ENCODE measurements around the gene DIABLO.

- TF ChIP-seq NELFE (IDR thresholded peaks at IDR 0.05; ENCODE audit: insufficient read depth, insufficient read length) (no peak), CEBPB (tag; IDR thresholded peaks at IDR 0.05) (no peak), MXI1 (IDR thresholded peaks at IDR 0.05; ENCODE audit: low read depth, low read length) (no peak), EP300 (IDR thresholded peaks at IDR 0.05; ENCODE audit: low read length) (no peak), ZBTB33 (CRISPR knock-in tag; IDR thresholded peaks at IDR 0.05) (no peak), SP1 (CRISPR knock-in tag; IDR thresholded peaks at IDR 0.05) (no peak), RBM22 (IDR thresholded peaks at IDR 0.05; ENCODE audit: low read depth, low read length, poor library complexity, severe bottlenecking) (no peak), SIN3A (IDR thresholded peaks at IDR 0.05; ENCODE audit: borderline replicate concordance in 2 of 2, control insufficient read depth in 1 of 2, low read depth in 2 of 2, low read length in 2 of 2) (no peak), NFXL1 (CRISPR knock-in tag; IDR thresholded peaks at IDR 0.05) (no peak), HDAC1 (IDR thresholded peaks at IDR 0.05) (no peak), ZBTB8A (IDR thresholded peaks at IDR 0.05; ENCODE audit: partially characterized antibody) (no peak), ELF1 (tag; IDR thresholded peaks at IDR 0.05) (no peak), GTF2B (IDR thresholded peaks at IDR 0.05; ENCODE audit: extremely low read depth, insufficient read length) (no peak), MAZ (CRISPR knock-in tag; conservative IDR thresholded peaks at IDR 0.05 in 1 of 2, IDR thresholded peaks at IDR 0.05 in 1 of 2) (no peak)
Measured at GRCh38 chr12:122162976-122163375, 62.9 kb downstream of the DIABLO start.
